ENCODE results near the gene MRRF.
"Not testable (repeated sequence)": the region's sequence is repeated elsewhere in the genome, so short reads cannot be mapped to it uniquely, and the experiment has no call there.

Gene MRRF

GRCh38 chr9:122360891-122361290 lies 96.2 kb downstream of the MRRF start:
- Histone ChIP-seq H2BK12ac (ENCODE audit: low read length in 2 of 2) (no peak overlapping the region), H3K4me3 (ENCODE audit: insufficient read depth in 1 of 2, low read depth in 1 of 2, low read length in 2 of 2) (no peak overlapping the region), H3K9ac (ENCODE audit: low read length) (no peak overlapping the region), H3K36me3 (ENCODE audit: control insufficient read depth in 1 of 2, insufficient read depth in 2 of 2, low read depth in 1 of 2, low read length in 2 of 2) (no peaks in the 10 kb centered on the region), H3K79me1 (replicated peaks; ENCODE audit: low read length, poor library complexity, severe bottlenecking) (no peaks in the 10 kb centered on the region), H2BK5ac (ENCODE audit: low read depth, low read length, poor library complexity, severe bottlenecking) (no peak overlapping the region), H3K18ac (ENCODE audit: low read depth in 1 of 2, low read length in 2 of 2) (no peak overlapping the region), H3K14ac (ENCODE audit: low read length in 2 of 2) (no peak overlapping the region), H3K4me2 (ENCODE audit: low read length, poor library complexity, severe bottlenecking) (no peak overlapping the region), H3K9me3 (ENCODE audit: control insufficient read depth, low read length) (no peaks in the 10 kb centered on the region), H4K91ac (ENCODE audit: low read length) (no peak overlapping the region), H3K4me1 (ENCODE audit: control insufficient read depth, insufficient read depth, low read depth, low read length) (peaks cover 17% of the 10 kb centered on the region), H2AK5ac (ENCODE audit: low read length, severe bottlenecking) (no peak overlapping the region), H3K27me3 (ENCODE audit: control insufficient read depth in 1 of 2, insufficient read depth in 1 of 2, low read length in 2 of 2) (no peaks in the 10 kb centered on the region), H3K4ac (ENCODE audit: low read depth in 1 of 2, low read length in 2 of 2) (no peak overlapping the region), H3K27ac (ENCODE audit: low read length, poor library complexity, severe bottlenecking) (no peak overlapping the region), H4K8ac (ENCODE audit: low read length) (no peak overlapping the region), H2BK15ac (ENCODE audit: low read depth, poor library complexity, severe bottlenecking) (no peak overlapping the region), H3K23ac (ENCODE audit: low read length in 2 of 2) (no peak overlapping the region), H2AFZ (ENCODE audit: low read depth, low read length) (no peak overlapping the region), H2BK120ac (ENCODE audit: low read depth, low read length) (no peak overlapping the region)
- 76% methylated on average over 8 of the region's 8 CpGs for WGBS
- no peak for DNase-seq

GRCh38 chr9:122363131-122363530 lies 98.4 kb downstream of the MRRF start:
- 87% methylated on average over 12 of the region's 12 CpGs for WGBS
- not testable (repeated sequence) for H3K14ac ChIP-seq (ENCODE audit: low read length in 2 of 2); H3K36me3 ChIP-seq (ENCODE audit: control insufficient read depth in 1 of 2, insufficient read depth in 2 of 2, low read depth in 1 of 2, low read length in 2 of 2); H2AK5ac ChIP-seq (ENCODE audit: low read length, severe bottlenecking); H3K9me3 ChIP-seq (ENCODE audit: control insufficient read depth, low read length); H3K4ac ChIP-seq (ENCODE audit: low read depth in 1 of 2, low read length in 2 of 2); H3K9ac ChIP-seq (ENCODE audit: low read length); H2BK12ac ChIP-seq (ENCODE audit: low read length in 2 of 2); DNase-seq; H3K18ac ChIP-seq (ENCODE audit: low read depth in 1 of 2, low read length in 2 of 2); H3K79me1 ChIP-seq (replicated peaks; ENCODE audit: low read length, poor library complexity, severe bottlenecking); H2BK120ac ChIP-seq (ENCODE audit: low read depth, low read length); H4K8ac ChIP-seq (ENCODE audit: low read length); H3K27ac ChIP-seq (ENCODE audit: low read length, poor library complexity, severe bottlenecking); H2AFZ ChIP-seq (ENCODE audit: low read depth, low read length); H3K4me3 ChIP-seq (ENCODE audit: insufficient read depth in 1 of 2, low read depth in 1 of 2, low read length in 2 of 2); H3K4me2 ChIP-seq (ENCODE audit: low read length, poor library complexity, severe bottlenecking); H2BK15ac ChIP-seq (ENCODE audit: low read depth, poor library complexity, severe bottlenecking); H2BK5ac ChIP-seq (ENCODE audit: low read depth, low read length, poor library complexity, severe bottlenecking); H3K27me3 ChIP-seq (ENCODE audit: control insufficient read depth in 1 of 2, insufficient read depth in 1 of 2, low read length in 2 of 2); H3K23ac ChIP-seq (ENCODE audit: low read length in 2 of 2); H4K91ac ChIP-seq (ENCODE audit: low read length)
- H3K4me1 ChIP-seq (ENCODE audit: control insufficient read depth, insufficient read depth, low read depth, low read length): peaks cover 17% of the 10 kb centered on the region

DNA sequence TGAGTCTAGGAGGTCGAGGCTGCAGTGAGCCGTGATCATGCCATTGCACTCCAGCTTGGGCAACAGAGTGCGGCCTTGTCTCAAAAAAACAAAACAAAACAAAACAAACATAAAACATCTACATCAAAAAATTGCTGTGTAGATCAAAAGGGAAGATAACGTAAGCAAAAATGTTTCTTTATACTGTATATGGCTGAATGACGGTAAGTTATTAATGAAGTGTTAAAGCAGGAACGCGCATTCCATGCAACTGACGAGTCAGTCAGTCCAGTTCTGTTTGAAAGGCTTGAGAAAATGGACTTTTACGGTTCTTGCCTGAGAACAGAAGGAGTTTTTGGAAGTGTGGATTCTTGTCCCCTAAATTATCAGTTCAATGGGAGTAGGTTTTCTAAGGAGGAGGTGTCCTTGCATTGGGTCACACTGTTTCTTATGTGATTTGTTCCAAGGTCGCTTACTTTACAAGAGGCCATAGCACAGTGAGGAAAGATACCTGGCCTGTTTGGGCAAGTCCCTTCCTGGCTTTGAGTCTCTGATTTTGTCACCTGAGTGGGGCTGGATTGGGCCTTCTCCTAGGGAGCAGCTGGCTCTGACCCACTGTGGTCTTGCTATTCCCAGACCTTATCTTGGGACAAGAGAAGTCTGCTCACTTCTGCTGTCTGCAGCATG lies 99.6 kb downstream of the MRRF start:
- Histone ChIP-seq H2AFZ (ENCODE audit: low read depth, low read length) (no peak overlapping the region), H3K27ac (ENCODE audit: low read length, poor library complexity, severe bottlenecking) (no peak overlapping the region), H3K4me3 (ENCODE audit: insufficient read depth in 1 of 2, low read depth in 1 of 2, low read length in 2 of 2) (no peak overlapping the region), H3K9me3 (ENCODE audit: control insufficient read depth, low read length) (no peaks in the 10 kb centered on the region), H2BK120ac (ENCODE audit: low read depth, low read length) (no peak overlapping the region), H3K4ac (ENCODE audit: low read depth in 1 of 2, low read length in 2 of 2) (no peak overlapping the region), H3K4me1 (ENCODE audit: control insufficient read depth, insufficient read depth, low read depth, low read length) (peaks cover 17% of the 10 kb centered on the region), H3K9ac (ENCODE audit: low read length) (peak overlapping the region; percentile 68), H3K79me1 (replicated peaks; ENCODE audit: low read length, poor library complexity, severe bottlenecking) (no peaks in the 10 kb centered on the region), H3K36me3 (ENCODE audit: control insufficient read depth in 1 of 2, insufficient read depth in 2 of 2, low read depth in 1 of 2, low read length in 2 of 2) (no peaks in the 10 kb centered on the region), H2BK15ac (ENCODE audit: low read depth, poor library complexity, severe bottlenecking) (no peak overlapping the region), H2AK5ac (ENCODE audit: low read length, severe bottlenecking) (no peak overlapping the region), H4K91ac (ENCODE audit: low read length) (no peak overlapping the region), H3K4me2 (ENCODE audit: low read length, poor library complexity, severe bottlenecking) (no peak overlapping the region), H2BK5ac (ENCODE audit: low read depth, low read length, poor library complexity, severe bottlenecking) (no peak overlapping the region), H3K18ac (ENCODE audit: low read depth in 1 of 2, low read length in 2 of 2) (no peak overlapping the region), H4K8ac (ENCODE audit: low read length) (no peak overlapping the region), H3K23ac (ENCODE audit: low read length in 2 of 2) (no peak overlapping the region), H3K27me3 (ENCODE audit: control insufficient read depth in 1 of 2, insufficient read depth in 1 of 2, low read length in 2 of 2) (no peaks in the 10 kb centered on the region), H3K14ac (ENCODE audit: low read length in 2 of 2) (no peak overlapping the region), H2BK12ac (ENCODE audit: low read length in 2 of 2) (no peak overlapping the region)
- DNase-seq: no peak
- whole genome bisulfite sequencing: 89% methylated on average over 9 of the region's 10 CpGs

DNA sequence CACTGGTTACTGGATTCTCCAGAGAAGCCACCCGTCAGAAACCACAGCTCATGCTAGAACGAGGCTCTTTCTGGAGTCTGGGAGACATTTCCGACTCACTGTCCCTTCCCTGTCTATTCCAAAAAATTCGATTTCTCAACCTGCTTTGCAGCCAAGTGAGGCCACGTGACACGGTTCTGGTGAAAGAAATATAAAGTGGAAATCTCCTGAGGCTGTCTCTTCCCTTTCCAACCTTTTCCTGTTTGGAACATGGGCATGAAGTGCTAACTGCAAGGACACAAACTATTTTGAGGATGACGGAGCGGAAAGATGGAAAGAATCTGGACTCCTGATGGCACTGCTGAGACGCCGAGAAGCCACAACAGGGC lies 100.1 kb downstream of the MRRF start:
- Histone ChIP-seq H2AK5ac (ENCODE audit: low read length, severe bottlenecking) (no peak overlapping the region), H3K4me1 (ENCODE audit: control insufficient read depth, insufficient read depth, low read depth, low read length) (peaks cover 17% of the 10 kb centered on the region), H3K9me3 (ENCODE audit: control insufficient read depth, low read length) (no peaks in the 10 kb centered on the region), H3K4me2 (ENCODE audit: low read length, poor library complexity, severe bottlenecking) (no peak overlapping the region), H3K23ac (ENCODE audit: low read length in 2 of 2) (no peak overlapping the region), H4K8ac (ENCODE audit: low read length) (no peak overlapping the region), H2BK12ac (ENCODE audit: low read length in 2 of 2) (no peak overlapping the region), H4K91ac (ENCODE audit: low read length) (no peak overlapping the region), H2BK5ac (ENCODE audit: low read depth, low read length, poor library complexity, severe bottlenecking) (no peak overlapping the region), H3K36me3 (ENCODE audit: control insufficient read depth in 1 of 2, insufficient read depth in 2 of 2, low read depth in 1 of 2, low read length in 2 of 2) (no peaks in the 10 kb centered on the region), H2BK120ac (ENCODE audit: low read depth, low read length) (no peak overlapping the region), H3K27me3 (ENCODE audit: control insufficient read depth in 1 of 2, insufficient read depth in 1 of 2, low read length in 2 of 2) (no peaks in the 10 kb centered on the region), H3K14ac (ENCODE audit: low read length in 2 of 2) (no peak overlapping the region), H3K79me1 (replicated peaks; ENCODE audit: low read length, poor library complexity, severe bottlenecking) (no peaks in the 10 kb centered on the region), H3K18ac (ENCODE audit: low read depth in 1 of 2, low read length in 2 of 2) (no peak overlapping the region), H2AFZ (ENCODE audit: low read depth, low read length) (no peak overlapping the region), H3K27ac (ENCODE audit: low read length, poor library complexity, severe bottlenecking) (no peak overlapping the region), H2BK15ac (ENCODE audit: low read depth, poor library complexity, severe bottlenecking) (no peak overlapping the region), H3K4me3 (ENCODE audit: insufficient read depth in 1 of 2, low read depth in 1 of 2, low read length in 2 of 2) (peak overlapping the region in 1 of 2 experiments; percentile 54), H3K4ac (ENCODE audit: low read depth in 1 of 2, low read length in 2 of 2) (no peak overlapping the region), H3K9ac (ENCODE audit: low read length) (peak overlapping the region; percentile 68)
- DNase-seq: no peak
- 89% methylated on average over 10 of the region's 10 CpGs for WGBS
